ENCODE measurements around the gene MBLAC2.

MBLAC2 gene

GRCh38 chr5:90409318-90410177 lies 65.0 kb downstream of the MBLAC2 start, which contains the start of gene CETN3:
Gene CETN3, minus strand, starts transcription at chr5:90409756. Its CDS starts 95 bp downstream, at chr5:90409661.
- TF ChIP-seq CTCF (IDR thresholded peaks at IDR 0.05; ENCODE audit: low read length, missing control alignments), result no peak
- peak within 1 kb of the TSS; percentile 80 for H3K4me3 ChIP-seq (replicated peaks; ENCODE audit: low read depth, low read length)
- peak; percentile 98 for DNase-seq (ENCODE audit: low read depth)

GRCh38 chr5:90408571-90409317 lies 65.8 kb downstream of the MBLAC2 start:
- no peak for DNase-seq (ENCODE audit: low read depth)
- peak overlapping the region; percentile 71 for H3K4me3 ChIP-seq (replicated peaks; ENCODE audit: low read depth, low read length)
- TF ChIP-seq CTCF (IDR thresholded peaks at IDR 0.05; ENCODE audit: low read length, missing control alignments), result no peak
